ENCODE data around the gene PIEZO2.

GRCh38 chr18:10894501-10894900 lies 254.9 kb downstream of the PIEZO2 start:
- TF ChIP-seq CTCF (IDR thresholded peaks at IDR 0.05) (no peak), POLR2A (IDR thresholded peaks at IDR 0.05) (no peak), EP300 (IDR thresholded peaks at IDR 0.05) (no peak)

All from ovary (tissue), 3 donors.